Measurements from ENCODE around the gene RNU4-1. TPM values are rescaled to one million over a fixed set of nuclear protein-coding genes. Genes with fewer than 3 reads are reported as not detected.
"Not testable (repeated sequence)": the region's sequence is repeated elsewhere in the genome, so short reads cannot be mapped to it uniquely, and the experiment has no call there.

The RNU4-1 gene
- total RNA-seq = 2,477 TPM
- long read RNA-seq = 0 reads

DNA sequence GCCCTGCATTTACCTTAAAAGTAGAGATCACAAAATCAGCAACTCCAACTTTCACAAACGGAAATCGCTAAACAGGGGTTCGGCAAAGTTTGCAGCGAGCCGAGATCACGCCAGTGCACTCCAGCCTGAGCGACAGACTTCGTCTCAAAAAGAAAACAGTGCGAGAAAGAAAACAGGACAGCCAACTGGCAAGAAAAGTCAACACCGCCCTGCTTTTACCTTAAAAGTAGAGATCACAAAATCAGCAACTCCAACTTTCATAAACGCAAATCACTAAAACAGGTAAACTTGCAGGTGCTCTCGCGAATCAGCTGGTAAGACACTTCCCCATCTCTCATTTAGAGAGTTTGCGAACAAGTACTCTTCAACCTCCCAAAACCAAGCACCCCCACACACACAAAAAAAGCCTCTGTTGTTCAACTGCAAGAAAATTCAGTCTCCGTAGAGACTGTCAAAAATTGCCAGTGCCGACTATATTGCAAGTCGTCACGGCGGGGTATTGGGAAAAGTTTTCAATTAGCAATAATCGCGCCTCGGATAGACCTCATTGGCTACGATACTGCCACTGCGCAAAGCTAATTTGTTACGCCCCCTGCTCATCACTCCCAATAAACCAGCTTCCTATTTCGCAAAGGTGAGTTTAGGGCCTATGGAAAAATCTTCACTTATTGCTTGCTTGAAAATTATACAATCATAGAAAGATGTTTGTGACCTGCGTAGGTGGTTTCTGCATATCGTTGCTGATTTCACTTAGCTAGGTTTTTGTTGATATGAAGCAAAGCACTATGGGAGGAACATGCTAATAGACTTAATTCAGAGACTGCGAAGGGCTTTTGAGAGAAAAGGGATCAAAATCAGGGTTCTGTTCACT is at the start of gene RNU4-1:
RNU4-1 (minus strand) TSS at position 577 of the 871 bp plus-strand sequence.
- H3K4me3 ChIP-seq = peak within 1 kb of the TSS; percentile 63
- peak within 1 kb of the TSS; percentile 99 for H3K27ac ChIP-seq
- no peak for DNase-seq
- TF ChIP-seq, protein P1, sequence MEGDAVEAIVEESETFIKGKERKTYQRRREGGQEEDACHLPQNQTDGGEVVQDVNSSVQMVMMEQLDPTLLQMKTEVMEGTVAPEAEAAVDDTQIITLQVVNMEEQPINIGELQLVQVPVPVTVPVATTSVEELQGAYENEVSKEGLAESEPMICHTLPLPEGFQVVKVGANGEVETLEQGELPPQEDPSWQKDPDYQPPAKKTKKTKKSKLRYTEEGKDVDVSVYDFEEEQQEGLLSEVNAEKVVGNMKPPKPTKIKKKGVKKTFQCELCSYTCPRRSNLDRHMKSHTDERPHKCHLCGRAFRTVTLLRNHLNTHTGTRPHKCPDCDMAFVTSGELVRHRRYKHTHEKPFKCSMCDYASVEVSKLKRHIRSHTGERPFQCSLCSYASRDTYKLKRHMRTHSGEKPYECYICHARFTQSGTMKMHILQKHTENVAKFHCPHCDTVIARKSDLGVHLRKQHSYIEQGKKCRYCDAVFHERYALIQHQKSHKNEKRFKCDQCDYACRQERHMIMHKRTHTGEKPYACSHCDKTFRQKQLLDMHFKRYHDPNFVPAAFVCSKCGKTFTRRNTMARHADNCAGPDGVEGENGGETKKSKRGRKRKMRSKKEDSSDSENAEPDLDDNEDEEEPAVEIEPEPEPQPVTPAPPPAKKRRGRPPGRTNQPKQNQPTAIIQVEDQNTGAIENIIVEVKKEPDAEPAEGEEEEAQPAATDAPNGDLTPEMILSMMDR (IDR thresholded peaks at IDR 0.05) = no peak
- no peaks in the 10 kb centered on the region for H3K27me3 ChIP-seq
- no peaks in the 10 kb centered on the region for H3K36me3 ChIP-seq
- no peaks in the 10 kb centered on the region for H3K9me3 ChIP-seq
- no peaks in the 10 kb centered on the region for H3K4me1 ChIP-seq
- ATAC-seq = peak; percentile 55
- intact Hi-C loops (cut with DNase I) = no loop called here

DNA sequence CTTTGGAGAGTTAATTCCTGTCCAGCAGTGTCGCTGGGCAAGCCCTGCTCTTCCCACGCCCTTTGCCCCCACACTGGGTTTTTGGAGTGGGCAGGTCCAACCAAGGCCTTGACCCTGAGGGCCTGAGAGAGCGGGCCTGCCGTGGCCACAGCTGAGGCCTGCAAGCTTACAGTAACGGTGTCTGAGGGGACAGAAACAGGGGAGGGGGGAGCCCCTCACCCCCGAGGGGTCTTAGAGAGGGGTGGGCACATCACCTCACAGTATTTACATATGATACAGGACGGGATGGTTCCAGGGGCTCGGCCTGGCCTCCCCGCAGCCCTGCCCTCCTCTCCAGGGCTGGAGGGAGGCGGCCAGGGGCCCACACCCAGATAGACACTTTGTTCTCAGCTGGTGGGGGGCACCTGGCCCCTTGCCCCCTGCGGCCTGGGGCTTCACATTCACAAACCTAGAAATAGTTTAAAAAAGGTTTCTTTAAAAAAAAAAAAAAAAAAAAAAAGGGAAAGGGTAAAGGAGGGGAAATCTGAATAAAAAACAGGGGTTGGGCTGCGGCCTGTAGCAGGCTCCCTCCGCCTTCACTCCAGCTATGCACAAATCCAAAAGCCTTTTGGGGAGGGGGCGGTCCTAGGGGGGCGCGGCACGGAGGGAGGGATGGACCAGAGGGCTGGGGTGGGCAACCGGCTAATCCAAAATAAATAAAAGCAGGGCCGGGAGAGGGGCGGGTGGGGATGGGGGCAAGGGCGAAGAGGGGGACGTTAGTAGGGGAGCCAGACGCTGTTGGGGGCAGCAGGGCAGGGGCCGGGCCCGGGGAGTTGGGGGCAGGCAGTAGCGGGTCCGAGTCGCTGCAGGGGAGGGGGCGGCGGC is 49.4 kb upstream of the RNU4-1 start:
- no peaks in the 10 kb centered on the region for H3K36me3 ChIP-seq
- H3K9me3 ChIP-seq = no peaks in the 10 kb centered on the region
- H3K4me1 ChIP-seq = no peaks in the 10 kb centered on the region
- ATAC-seq (no peak), DNase-seq (no peak)
- peaks cover 5% of the 10 kb centered on the region for H3K27me3 ChIP-seq
- intact Hi-C loops (cut with DNase I) = no loop called here
- TF ChIP-seq, protein P1 (IDR thresholded peaks at IDR 0.05) = no peak
- H3K4me3 ChIP-seq = no peak overlapping the region
- no peak overlapping the region for H3K27ac ChIP-seq

DNA sequence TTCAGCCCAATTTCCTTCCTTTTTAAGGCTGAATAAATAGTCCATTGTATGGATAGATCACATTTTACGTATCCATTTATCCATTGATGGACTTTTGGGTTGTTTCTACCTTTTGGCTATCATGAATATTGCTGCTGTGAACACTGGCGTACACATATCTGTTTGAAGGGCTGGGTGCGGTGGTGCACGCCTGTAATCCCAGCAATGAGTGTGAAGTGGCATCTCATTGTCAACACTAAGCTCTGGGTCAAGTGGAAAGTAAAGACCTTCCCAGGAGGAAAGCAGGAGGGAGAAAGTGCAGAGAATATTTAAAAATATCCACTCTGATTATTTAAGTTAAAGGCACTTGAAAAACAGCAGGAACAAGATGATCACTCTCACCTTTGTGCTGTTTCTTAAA is 46.2 kb upstream of the RNU4-1 start:
- Histone ChIP-seq H3K4me1 (no peaks in the 10 kb centered on the region), H3K36me3 (no peaks in the 10 kb centered on the region), H3K27ac (no peak overlapping the region), H3K4me3 (no peak overlapping the region), H3K27me3 (peaks cover 5% of the 10 kb centered on the region), H3K9me3 (no peaks in the 10 kb centered on the region)
- TF ChIP-seq, protein P1 (IDR thresholded peaks at IDR 0.05) = no peak
- ATAC-seq (peak; percentile 63), DNase-seq (no peak)
- intact Hi-C loops (cut with DNase I) = no loop called here

DNA sequence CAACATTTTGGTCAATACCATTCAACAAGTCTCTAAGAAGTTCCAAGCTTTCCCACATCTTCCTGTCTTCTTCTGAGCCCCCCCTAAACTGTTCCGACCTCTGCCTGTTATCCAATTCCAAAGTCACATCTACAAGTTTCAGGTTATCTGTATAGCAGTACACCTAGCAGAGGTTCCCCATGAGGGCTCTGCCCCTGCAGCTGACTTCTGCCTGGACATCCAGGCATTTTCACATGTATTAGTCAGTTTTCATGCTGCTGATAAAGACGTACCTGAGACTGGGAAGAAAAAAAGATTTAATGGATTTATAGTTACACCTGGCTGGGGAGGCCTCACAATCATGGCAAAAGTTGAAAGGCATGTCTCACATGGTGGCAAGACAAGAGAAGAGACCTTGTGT is 44.7 kb upstream of the RNU4-1 start:
- no peaks in the 10 kb centered on the region for H3K36me3 ChIP-seq
- TF ChIP-seq, protein P1 (IDR thresholded peaks at IDR 0.05) = no peak
- H3K9me3 ChIP-seq = no peaks in the 10 kb centered on the region
- no peak overlapping the region for H3K4me3 ChIP-seq
- no peaks in the 10 kb centered on the region for H3K4me1 ChIP-seq
- H3K27me3 ChIP-seq = peaks cover 5% of the 10 kb centered on the region
- ATAC-seq (no peak), DNase-seq (no peak)
- H3K27ac ChIP-seq = no peak overlapping the region
- intact Hi-C loops (cut with DNase I) = no loop called here

DNA sequence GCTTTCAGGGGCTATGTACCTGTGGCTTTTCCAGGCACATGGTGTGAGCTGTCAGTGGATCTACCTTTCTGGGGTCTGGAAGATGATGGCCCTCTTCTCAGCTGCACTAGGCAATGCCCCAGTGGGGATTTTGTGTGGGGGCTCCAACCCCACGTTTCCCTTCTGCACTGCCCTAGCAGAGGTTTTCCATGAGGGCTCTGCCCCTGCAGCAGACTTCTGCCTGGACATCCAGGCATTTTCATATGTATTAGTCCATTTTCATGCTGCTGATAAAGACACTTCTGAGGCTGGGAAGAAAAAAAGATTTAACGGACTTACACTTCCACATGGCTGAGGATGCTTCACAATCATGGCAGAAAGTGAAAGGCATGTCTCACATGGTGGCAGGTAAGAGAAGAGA is 43.4 kb upstream of the RNU4-1 start:
- H3K4me3 ChIP-seq; H3K9me3 ChIP-seq; DNase-seq; intact Hi-C loops (cut with DNase I); H3K27ac ChIP-seq; H3K4me1 ChIP-seq; H3K27me3 ChIP-seq; H3K36me3 ChIP-seq; ATAC-seq: not testable (repeated sequence)

DNA sequence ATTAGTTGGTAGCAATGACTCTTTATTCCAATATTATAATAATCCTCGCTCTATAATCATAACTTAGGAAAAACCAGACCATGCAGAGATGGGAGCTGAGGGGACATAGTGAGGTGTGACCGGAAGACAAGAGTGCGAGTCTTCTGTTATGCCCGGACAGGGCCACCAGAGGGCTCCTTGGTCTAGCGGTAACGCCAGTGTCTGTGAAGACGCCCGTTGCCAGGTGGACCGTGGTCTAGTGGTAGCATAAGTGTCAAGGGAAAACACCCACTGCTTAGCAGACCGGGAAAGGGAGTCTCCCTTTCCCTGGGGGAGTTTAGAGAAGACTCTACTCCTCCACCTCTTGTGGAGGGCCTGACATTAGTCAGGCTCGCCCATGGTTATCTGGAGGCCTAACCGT is 42.4 kb upstream of the RNU4-1 start:
- TF ChIP-seq, protein P1 (IDR thresholded peaks at IDR 0.05) = peak; percentile 72
- H3K4me1 ChIP-seq; H3K27ac ChIP-seq; H3K36me3 ChIP-seq; H3K9me3 ChIP-seq; H3K4me3 ChIP-seq; intact Hi-C loops (cut with DNase I); ATAC-seq; H3K27me3 ChIP-seq: not testable (repeated sequence)
- DNase-seq = peak; percentile 87

Data from upper lobe of right lung (tissue), 1 donor.